ENCODE results near the gene PTPRS.
A peak's percentile ranks its signal among the peaks of the same experiment; 100 is the strongest.

Gene PTPRS

DNA sequence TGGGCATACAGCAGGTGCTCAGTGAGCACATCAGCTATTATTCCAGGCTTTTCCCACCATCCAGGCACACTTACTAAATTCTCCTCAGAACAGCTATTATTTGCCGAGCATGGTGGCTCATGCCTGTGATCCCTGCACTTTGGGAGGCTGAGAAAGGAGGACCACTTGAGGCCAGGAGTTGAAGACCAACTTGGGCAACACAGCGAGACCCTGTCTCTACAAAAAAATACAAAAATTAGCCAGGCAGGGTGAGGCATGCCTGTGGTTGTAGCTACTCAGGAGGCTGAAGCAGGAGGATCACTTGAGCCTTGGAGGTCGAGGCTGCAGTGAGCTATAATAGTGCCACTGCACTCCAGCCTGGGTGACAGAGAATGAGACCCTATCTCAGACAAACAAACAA lies 35.4 kb downstream of the PTPRS start:
- DNase-seq = no peak

GRCh38 chr19:5304486-5304885 lies 36.1 kb downstream of the PTPRS start:
- DNase-seq = no peak

GRCh38 chr19:5303208-5303607 lies 37.4 kb downstream of the PTPRS start:
- no peak for DNase-seq

DNA sequence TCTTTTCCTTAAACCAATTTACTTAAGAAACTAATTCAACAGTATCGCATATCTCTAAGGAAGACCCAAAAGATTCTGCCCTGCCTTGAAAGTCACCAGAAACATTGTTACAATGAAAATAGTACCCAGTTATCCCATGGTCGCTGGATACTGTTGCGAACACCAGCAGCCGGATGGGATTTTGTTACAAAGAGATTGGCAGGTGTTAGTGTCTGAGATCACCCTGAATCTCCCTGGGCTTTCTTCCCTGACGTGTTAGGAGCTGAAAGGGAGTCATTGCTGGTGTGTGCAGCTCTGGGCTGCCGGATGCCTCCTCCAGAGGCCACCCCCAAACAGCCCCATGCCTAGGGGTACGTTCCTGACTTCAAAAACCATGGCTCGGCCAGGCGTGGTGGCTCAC lies 38.2 kb downstream of the PTPRS start:
- no peak for DNase-seq

DNA sequence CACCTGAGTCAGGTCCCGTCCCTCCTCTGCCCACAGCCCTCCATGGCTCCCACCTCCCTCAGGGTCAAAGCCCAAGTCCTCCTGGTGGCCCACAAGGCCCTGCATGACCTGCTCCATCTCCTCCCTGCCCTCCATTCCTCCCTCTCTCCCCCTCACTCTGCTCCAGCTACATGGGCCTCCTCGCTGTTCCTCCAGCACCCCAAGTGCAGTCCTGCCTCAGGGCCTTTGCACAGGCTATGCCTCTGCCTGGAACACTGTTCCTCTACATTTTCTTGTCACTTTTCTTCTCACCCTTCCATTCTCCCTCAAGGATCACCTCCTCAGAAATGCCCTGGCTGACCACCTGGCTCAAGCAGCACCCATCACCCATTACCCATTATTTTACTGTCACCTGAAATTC lies 41.5 kb downstream of the PTPRS start:
- DNase-seq = no peak

- no peak for DNase-seq
These were observed 42.1 kb downstream of the PTPRS start for GRCh38 chr19:5298471-5298901.

DNA sequence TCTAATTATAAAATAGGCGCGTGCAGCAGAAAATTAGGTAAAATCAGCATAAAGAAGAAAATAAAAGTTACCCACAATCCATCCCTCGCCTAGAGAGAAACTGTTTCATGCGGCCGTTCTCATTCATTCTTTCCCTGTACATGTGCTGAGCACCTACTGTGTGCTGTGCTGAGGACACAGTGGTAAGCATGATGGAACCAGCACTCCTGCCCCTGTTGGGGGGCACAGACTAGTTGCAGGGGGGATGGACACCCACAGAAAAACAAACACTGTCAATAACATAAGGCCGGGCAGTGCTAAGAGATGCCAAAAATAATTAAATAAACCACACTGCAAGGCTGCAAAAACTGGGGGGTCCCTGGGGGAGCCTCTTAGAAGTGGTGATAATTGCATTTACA lies 43.3 kb downstream of the PTPRS start:
- no peak for DNase-seq

GRCh38 chr19:5296457-5297271 lies 43.9 kb downstream of the PTPRS start:
- DNase-seq = no peak

- DNase-seq = no peak
These were observed 44.6 kb downstream of the PTPRS start for GRCh38 chr19:5296021-5296420.

DNA sequence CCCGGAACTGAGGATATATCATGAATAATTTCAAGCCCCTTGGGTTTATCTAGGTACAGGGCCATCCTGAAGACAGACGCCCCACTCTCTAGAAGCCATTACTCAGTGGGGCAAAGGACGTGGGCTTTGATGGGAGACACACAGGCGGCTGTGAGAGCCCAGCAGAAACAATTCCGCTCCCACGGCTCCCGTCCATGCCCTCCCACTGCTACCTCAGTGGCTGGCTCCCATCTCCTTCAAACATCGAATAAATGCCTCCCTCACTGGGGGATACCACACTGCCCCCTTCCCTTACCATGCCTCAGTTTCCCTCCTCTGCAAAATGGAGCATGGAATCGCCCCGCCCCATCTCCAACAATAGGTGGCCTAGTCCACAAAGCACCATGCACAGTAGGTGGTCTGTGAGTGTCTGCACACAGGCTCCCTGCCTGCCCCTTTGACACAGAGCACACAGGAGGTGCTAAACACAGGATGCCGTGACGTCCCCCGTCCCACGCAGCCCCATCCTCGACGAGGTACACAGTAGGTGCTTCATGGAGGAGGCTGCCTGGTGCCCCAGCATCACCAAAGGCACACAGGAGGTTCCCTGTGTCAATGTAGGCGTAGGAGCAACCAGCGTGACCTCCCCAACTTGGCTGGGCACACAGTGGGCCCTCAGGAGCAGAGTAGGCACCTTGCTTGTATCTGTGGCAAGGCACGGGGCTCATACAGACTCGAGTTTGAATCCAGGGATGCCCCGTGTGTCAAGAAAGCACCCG lies 46.0 kb downstream of the PTPRS start:
- no peak for DNase-seq

- DNase-seq = no peak
These were observed 46.8 kb downstream of the PTPRS start for GRCh38 chr19:5293612-5294378.

GRCh38 chr19:5292822-5293611 lies 47.6 kb downstream of the PTPRS start:
- peak; percentile 45 for DNase-seq

DNA sequence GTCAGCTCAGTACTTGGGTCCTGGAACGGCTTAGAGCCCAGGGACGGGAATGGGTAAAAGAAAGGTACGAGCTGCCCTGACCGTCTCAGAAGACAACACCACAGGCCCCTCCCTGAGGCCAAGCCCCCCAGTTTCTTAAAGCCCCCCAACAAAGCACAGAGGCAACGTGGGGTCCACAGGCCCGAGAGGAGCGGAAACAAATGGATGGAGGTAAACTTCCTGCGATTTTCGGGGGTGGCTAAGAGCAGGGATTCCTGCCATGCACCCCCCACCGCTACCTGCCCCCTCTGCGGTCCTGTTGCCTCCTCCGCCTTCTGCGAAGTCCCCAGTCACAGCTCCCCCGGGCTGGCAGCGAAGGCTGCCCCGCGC lies 48.2 kb downstream of the PTPRS start:
- peak; percentile 48 for DNase-seq

GRCh38 chr19:5291588-5292193 lies 48.9 kb downstream of the PTPRS start:
- DNase-seq = no peak
